SU-DHL-6 (cell line): ENCODE data around the gene RIN3.

Source experiments
- CTCF ChIP-seq: fragments of 200-600 bp; sonication (generic); IDR thresholded peaks from one replicate; pipeline ENCODE4 v1.5.1; 2017; ENCODE audit warnings: antibody characterized with exemption, mild to moderate bottlenecking, low read length, moderate library complexity; ENCODE audit not compliant: insufficient read depth, poor library complexity, severe bottlenecking
- EZH2phosphoT487 ChIP-seq: fragments of 200-600 bp; sonication (generic), shearing (Covaris generic); conservative IDR thresholded peaks from 2 replicates; pipeline ENCODE4 v1.6.1; 2018; ENCODE audit warnings: mild to moderate bottlenecking, antibody characterized with exemption, low read length, moderate library complexity, mixed read lengths

- TF ChIP-seq CTCF, result no peak
- no peak for TF ChIP-seq EZH2phosphoT487
Observed at GRCh38 chr14:92605274-92605940, 91.8 kb downstream of the RIN3 start.
